Duodenal mucosa (tissue), 2 donors: Measurements from ENCODE around the gene DNAH17.

ENCODE experiments used
- H3K27ac ChIP-seq: one replicate; pipeline ENCODE4 v1.7.0; 2013; ENCODE audit warnings: low read depth, low read length
- H3K27me3 ChIP-seq, 2 donors: one replicate each; pipeline ENCODE4 v1.7.0; 2013; ENCODE audit warnings: low read length in 2 of 2, control low read depth in 1 of 2; ENCODE audit not compliant: insufficient read depth in 2 of 2, control insufficient read depth in 1 of 2
- H3K36me3 ChIP-seq, 2 donors: one replicate each; pipeline ENCODE4 v1.7.0; 2013; ENCODE audit warnings: low read length in 2 of 2, control low read depth in 1 of 2; ENCODE audit not compliant: insufficient read depth in 2 of 2, control insufficient read depth in 1 of 2
- H3K4me1 ChIP-seq, 2 donors: one replicate each; pipeline ENCODE4 v1.7.0; 2013; ENCODE audit warnings: low read length in 2 of 2, control low read depth in 1 of 2; ENCODE audit not compliant: insufficient read depth in 2 of 2, control insufficient read depth in 1 of 2
- H3K4me3 ChIP-seq, 2 donors: one replicate each; pipeline ENCODE4 v1.7.0; 2013; ENCODE audit warnings: low read length in 2 of 2, low read depth in 1 of 2
- H3K9ac ChIP-seq, 2 donors: one replicate each; pipeline ENCODE4 v1.7.0; 2013; ENCODE audit warnings: low read length in 2 of 2, low read depth in 1 of 2
- H3K9me3 ChIP-seq, 2 donors: one replicate each; pipeline ENCODE4 v1.7.0; 2013; ENCODE audit warnings: low read length in 2 of 2, control low read depth in 1 of 2; ENCODE audit not compliant: control insufficient read depth in 1 of 2

DNAH17 gene

DNA sequence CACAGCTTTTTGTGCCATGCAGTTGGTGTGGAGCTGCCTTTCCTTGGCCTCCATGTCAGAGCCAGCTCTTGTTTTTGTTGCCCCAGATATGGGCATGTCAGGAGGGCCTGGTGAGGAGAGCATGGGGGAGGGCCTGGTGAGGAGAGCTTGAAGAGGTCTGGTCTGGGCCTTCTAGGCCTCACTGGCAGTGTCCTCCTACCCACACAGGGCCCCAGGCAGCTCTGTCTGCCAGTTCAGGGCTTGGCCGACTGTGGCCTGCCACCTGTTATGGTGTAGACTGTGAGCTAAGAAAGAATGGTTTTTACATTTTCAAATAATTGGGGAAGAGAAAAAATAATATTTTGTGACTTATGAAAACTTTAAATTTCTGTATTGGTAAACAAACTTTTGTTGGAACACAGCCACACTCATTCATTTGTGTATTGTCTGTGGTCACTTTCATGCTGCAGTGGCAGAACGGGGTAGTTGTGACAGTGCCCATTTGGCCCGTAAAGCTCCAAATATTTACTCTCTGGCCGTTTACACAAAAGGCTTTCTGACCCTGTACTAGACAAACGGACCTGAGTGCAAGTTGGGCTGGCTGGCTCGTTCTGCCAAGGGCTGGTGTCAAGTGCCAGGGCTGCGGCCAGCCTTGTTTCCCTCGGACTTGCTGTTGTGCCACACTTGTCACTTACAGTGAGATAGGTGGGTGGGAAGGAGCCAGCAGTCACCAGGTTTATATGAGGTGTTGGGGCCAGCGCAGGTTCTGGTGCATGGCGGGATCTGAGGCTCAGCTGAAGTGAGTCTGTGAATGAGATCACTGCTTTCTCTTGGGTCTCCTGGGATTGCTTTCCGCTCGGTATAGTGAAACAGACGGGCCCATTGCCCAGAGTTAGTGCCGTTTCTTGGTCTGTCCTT lies 180.5 kb downstream of the DNAH17 start:
- peaks cover 0 to 2% of the 10 kb centered on the region in 2 donors for H3K4me1 ChIP-seq
- peaks cover 58 to 80% of the 10 kb centered on the region in 2 donors for H3K36me3 ChIP-seq
- no peak overlapping the region for H3K4me3 ChIP-seq
- no peaks in the 10 kb centered on the region for H3K9me3 ChIP-seq
- H3K27ac ChIP-seq, result no peak overlapping the region
- no peak overlapping the region for H3K9ac ChIP-seq
- H3K27me3 ChIP-seq, result no peaks in the 10 kb centered on the region

GRCh38 chr17:78395155-78395554 lies 182.0 kb downstream of the DNAH17 start:
- Histone ChIP-seq H3K4me3 (no peak overlapping the region), H3K27me3 (no peaks in the 10 kb centered on the region), H3K4me1 (peaks cover 3 to 7% of the 10 kb centered on the region in 2 donors), H3K36me3 (peaks cover 48 to 66% of the 10 kb centered on the region in 2 donors), H3K27ac (peak overlapping the region; percentile 14), H3K9me3 (no peaks in the 10 kb centered on the region), H3K9ac (no peak overlapping the region)

- Histone ChIP-seq H3K27ac (no peak overlapping the region), H3K9ac (no peak overlapping the region), H3K4me3 (no peak overlapping the region), H3K36me3 (peaks cover 41 to 57% of the 10 kb centered on the region in 2 donors), H3K4me1 (peaks cover 4 to 7% of the 10 kb centered on the region in 2 donors), H3K27me3 (no peaks in the 10 kb centered on the region), H3K9me3 (no peaks in the 10 kb centered on the region)
These were observed 183.0 kb downstream of the DNAH17 start for GRCh38 chr17:78394209-78394608.

DNA sequence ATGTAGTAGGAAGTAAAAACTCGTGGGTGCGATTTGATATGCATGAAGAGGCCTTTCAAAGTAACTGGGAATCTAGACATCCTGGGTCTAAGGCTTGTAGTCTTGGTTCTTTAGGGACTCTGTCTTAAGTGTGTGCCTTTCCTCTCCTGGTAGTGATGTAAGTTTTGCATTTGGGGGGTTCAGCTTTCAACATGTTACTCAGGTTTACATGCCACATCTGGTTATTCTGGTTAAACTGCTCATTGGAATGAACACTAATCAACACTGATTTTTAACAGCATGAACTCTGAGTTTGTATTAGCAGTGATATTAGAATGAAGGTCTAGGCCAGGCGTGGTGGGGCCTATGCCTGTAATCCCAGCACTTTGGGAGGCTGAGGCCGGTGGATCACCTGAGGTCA lies 183.6 kb downstream of the DNAH17 start:
- Histone ChIP-seq H3K4me3 (no peak overlapping the region), H3K27ac (no peak overlapping the region), H3K9me3 (no peaks in the 10 kb centered on the region), H3K27me3 (no peaks in the 10 kb centered on the region), H3K9ac (no peak overlapping the region), H3K36me3 (peaks cover 34 to 51% of the 10 kb centered on the region in 2 donors), H3K4me1 (peaks cover 7% of the 10 kb centered on the region in 2 donors)

DNA sequence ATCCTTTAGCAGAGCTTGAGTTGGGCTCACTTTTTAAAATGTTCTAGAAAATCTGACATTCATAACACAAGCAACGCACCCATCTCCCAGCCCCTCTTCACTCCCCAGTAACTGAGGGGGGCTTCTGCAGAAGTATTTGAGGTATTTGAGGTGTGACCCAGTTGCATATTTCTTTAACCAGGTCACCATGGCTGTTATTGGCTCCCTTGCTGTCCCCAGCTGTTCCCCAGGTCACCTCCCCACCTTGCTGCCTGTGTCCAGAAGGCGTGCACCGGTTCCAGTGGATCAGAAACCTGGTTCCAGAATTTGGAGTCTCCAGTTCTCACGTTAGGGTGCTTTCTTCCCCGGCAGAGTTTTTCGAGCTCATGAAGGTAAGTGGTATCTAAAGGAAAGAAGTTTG lies 184.9 kb downstream of the DNAH17 start:
- no peak overlapping the region for H3K9ac ChIP-seq
- H3K36me3 ChIP-seq, result peaks cover 25 to 40% of the 10 kb centered on the region in 2 donors
- no peaks in the 10 kb centered on the region for H3K9me3 ChIP-seq
- H3K27me3 ChIP-seq, result no peaks in the 10 kb centered on the region
- H3K4me3 ChIP-seq, result no peak overlapping the region
- no peak overlapping the region for H3K27ac ChIP-seq
- peaks cover 12% of the 10 kb centered on the region in 2 donors for H3K4me1 ChIP-seq

DNA sequence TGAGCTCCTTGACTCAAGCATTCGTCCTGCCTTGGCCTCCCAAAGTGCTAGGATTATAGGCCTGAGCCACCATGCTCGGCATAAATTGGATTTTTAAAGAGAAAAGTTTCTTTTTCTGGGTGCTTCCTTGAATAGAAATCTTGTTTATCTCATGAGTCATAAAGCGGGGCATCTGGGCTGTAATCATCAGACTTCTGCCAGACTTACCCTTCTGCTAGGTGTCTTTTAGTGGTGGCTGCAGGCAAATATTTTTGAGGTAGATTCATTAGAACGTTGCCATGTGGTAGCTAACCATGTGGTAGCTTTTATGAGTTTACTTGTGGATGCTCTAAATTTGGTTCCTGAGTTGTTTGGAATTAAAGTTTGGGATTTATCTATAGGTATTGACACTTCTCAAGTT lies 185.4 kb downstream of the DNAH17 start:
- no peak overlapping the region for H3K4me3 ChIP-seq
- no peak overlapping the region for H3K27ac ChIP-seq
- no peaks in the 10 kb centered on the region for H3K9me3 ChIP-seq
- peaks cover 22 to 36% of the 10 kb centered on the region in 2 donors for H3K36me3 ChIP-seq
- peaks cover 12% of the 10 kb centered on the region in 2 donors for H3K4me1 ChIP-seq
- no peak overlapping the region for H3K9ac ChIP-seq
- H3K27me3 ChIP-seq, result no peaks in the 10 kb centered on the region

DNA sequence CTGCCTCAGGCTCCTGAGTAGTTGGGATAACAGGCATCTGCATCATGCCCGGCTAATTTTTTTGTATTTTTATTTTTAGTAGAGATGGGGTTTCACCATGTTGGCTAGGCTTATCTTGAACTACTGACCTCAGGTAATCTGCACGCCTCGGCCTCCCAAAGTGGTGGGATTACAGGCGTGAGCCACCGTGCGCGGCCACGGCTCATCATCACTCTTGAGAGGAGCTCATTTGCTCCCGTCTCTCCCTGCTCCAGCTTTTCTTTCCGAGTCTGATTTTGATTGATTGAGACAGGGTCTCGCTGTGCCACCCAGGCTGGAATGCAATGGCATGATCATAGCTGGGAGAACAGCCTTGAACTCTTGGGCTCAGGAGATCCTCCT lies 186.2 kb downstream of the DNAH17 start:
- no peaks in the 10 kb centered on the region for H3K9me3 ChIP-seq
- H3K27ac ChIP-seq, result no peak overlapping the region
- H3K27me3 ChIP-seq, result no peaks in the 10 kb centered on the region
- H3K36me3 ChIP-seq, result peaks cover 21 to 28% of the 10 kb centered on the region in 2 donors
- peaks cover 19 to 20% of the 10 kb centered on the region in 2 donors for H3K4me1 ChIP-seq
- no peak overlapping the region for H3K9ac ChIP-seq
- no peak overlapping the region for H3K4me3 ChIP-seq

DNA sequence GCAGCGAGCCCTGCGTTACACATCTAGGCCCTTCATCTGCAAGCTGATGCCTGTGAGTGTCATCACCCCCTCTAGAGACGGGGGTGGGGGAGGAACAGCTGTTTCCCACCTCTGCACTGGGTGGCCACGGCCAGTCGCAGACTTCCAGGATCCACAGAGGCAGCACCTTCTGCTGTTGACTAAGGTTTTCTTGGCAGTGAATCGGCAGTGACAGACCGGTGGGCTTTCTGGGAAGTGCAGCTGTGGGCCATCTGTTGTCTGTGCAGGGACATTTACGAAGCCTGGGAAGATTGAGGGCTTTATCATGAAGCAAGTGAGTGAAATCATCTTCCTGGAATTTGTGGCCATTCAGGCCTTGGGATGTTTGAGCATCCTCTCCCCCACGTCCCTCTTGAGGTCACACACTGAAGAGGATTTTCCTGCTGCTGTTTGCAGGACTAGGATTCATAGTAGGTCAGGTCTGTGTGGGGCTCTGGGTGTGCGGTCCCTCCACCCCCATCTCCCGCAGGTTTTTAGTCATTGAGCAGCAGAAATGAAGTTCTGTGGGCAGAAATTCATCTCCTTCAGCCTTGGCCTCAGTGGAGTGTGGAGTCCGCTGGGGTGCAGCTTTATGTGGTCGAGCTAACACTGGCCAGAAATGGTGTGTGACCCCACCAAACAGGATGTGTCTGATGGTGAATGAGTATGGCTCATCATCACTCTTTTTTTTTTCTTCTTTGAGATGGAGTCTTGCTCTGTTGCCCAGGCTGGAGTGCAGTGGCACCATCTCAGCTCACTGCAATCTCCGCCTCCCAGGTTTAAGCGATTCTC lies 186.8 kb downstream of the DNAH17 start:
- Histone ChIP-seq H3K27ac (peak overlapping the region; percentile 20), H3K36me3 (peaks cover 18 to 22% of the 10 kb centered on the region in 2 donors), H3K27me3 (no peaks in the 10 kb centered on the region), H3K4me3 (no peak overlapping the region), H3K4me1 (peaks cover 25% of the 10 kb centered on the region in 2 donors), H3K9ac (no peak overlapping the region), H3K9me3 (no peaks in the 10 kb centered on the region)

- Histone ChIP-seq H3K9ac (no peak overlapping the region), H3K4me3 (no peak overlapping the region), H3K4me1 (peaks cover 39 to 43% of the 10 kb centered on the region in 2 donors), H3K27me3 (no peaks in the 10 kb centered on the region), H3K36me3 (peaks cover 5 to 11% of the 10 kb centered on the region in 2 donors), H3K9me3 (no peaks in the 10 kb centered on the region), H3K27ac (peak overlapping the region; percentile 68)
These were observed 188.9 kb downstream of the DNAH17 start for GRCh38 chr17:78387977-78388941.
